Progenitor cell of endocrine pancreas (in vitro differentiated cells): ENCODE measurements around the gene CAPS2. TPM values are rescaled to one million over a fixed set of nuclear protein-coding genes. Genes with fewer than 3 reads are reported as not detected.

Experiments
- DNase-seq: peaks from one replicate; pipeline ENCODE4 v3.0.0; 2021; ENCODE audit warnings: low spot score; ENCODE audit not compliant: unreplicated experiment
- H3K27ac Mint-ChIP-seq: 2 replicates; pipeline ENCODE4 v1.8.0; 2021; ENCODE audit warnings: mild to moderate bottlenecking, moderate library complexity, mixed read lengths
- H3K27me3 Mint-ChIP-seq: 2 replicates; pipeline ENCODE4 v1.8.0; 2021; ENCODE audit warnings: mixed read lengths
- H3K36me3 Mint-ChIP-seq: 2 replicates; pipeline ENCODE4 v1.8.0; 2022; ENCODE audit warnings: mixed read lengths; ENCODE audit not compliant: insufficient read depth
- H3K4me1 Mint-ChIP-seq: 2 replicates; pipeline ENCODE4 v1.8.0; 2021; ENCODE audit warnings: low read depth, mixed read lengths
- H3K4me3 Mint-ChIP-seq: 2 replicates; pipeline ENCODE4 v1.8.0; 2021; ENCODE audit warnings: low read depth, mild to moderate bottlenecking, moderate library complexity, mixed read lengths
- H3K9me3 Mint-ChIP-seq: 2 replicates; pipeline ENCODE4 v1.8.0; 2021; ENCODE audit warnings: low read depth, mixed read lengths
- CTCF ChIP-seq: fragments of 200-600 bp; sonication (generic); IDR thresholded peaks from one replicate; pipeline ENCODE4 v1.5.0; 2021; ENCODE audit warnings: antibody characterized with exemption, mild to moderate bottlenecking; ENCODE audit not compliant: unreplicated experiment
- total RNA-seq: library from RNA; stranded (reverse); gene quantifications from 2 replicates; pipeline ENCODE4 v1.2.1, GENCODE V29; 2021

Gene CAPS2
- total RNA-seq, 1 donor from 2014 or later, result 9.6 TPM

GRCh38 chr12:75257510-75257909, 72.6 kb downstream of the CAPS2 start:
- Mint-ChIP-seq H3K4me1 (no peaks in the 10 kb centered on the region), H3K27me3 (no peaks in the 10 kb centered on the region), H3K9me3 (no peaks in the 10 kb centered on the region), H3K4me3 (no peak overlapping the region), H3K36me3 (no peaks in the 10 kb centered on the region), H3K27ac (no peak overlapping the region)
- TF ChIP-seq CTCF, result no peak
- DNase-seq, result no peak

- Mint-ChIP-seq H3K27ac (no peak overlapping the region), H3K36me3 (no peaks in the 10 kb centered on the region), H3K27me3 (no peaks in the 10 kb centered on the region), H3K4me1 (no peaks in the 10 kb centered on the region), H3K4me3 (no peak overlapping the region), H3K9me3 (peaks cover 5% of the 10 kb centered on the region)
- TF ChIP-seq CTCF, result no peak
- no peak for DNase-seq
Measured at GRCh38 chr12:75245108-75245507, 85.0 kb downstream of the CAPS2 start.

- DNase-seq, result no peak
- Mint-ChIP-seq H3K4me3 (no peak overlapping the region), H3K4me1 (no peaks in the 10 kb centered on the region), H3K27me3 (no peaks in the 10 kb centered on the region), H3K36me3 (no peaks in the 10 kb centered on the region), H3K27ac (no peak overlapping the region), H3K9me3 (peaks cover 5% of the 10 kb centered on the region)
- no peak for TF ChIP-seq CTCF
Measured at GRCh38 chr12:75239987-75240386, 90.1 kb downstream of the CAPS2 start.

- no peak overlapping the region for H3K4me3 Mint-ChIP-seq
- no peaks in the 10 kb centered on the region for H3K4me1 Mint-ChIP-seq
- no peaks in the 10 kb centered on the region for H3K27me3 Mint-ChIP-seq
- H3K36me3 Mint-ChIP-seq, result no peaks in the 10 kb centered on the region
- H3K27ac Mint-ChIP-seq, result no peak overlapping the region
- TF ChIP-seq CTCF, result no peak
- peaks cover 5% of the 10 kb centered on the region for H3K9me3 Mint-ChIP-seq
- DNase-seq, result no peak
Measured at GRCh38 chr12:75236206-75236605, 93.9 kb downstream of the CAPS2 start.

- Mint-ChIP-seq H3K4me1 (no peaks in the 10 kb centered on the region), H3K27me3 (peaks cover 3% of the 10 kb centered on the region), H3K9me3 (no peaks in the 10 kb centered on the region), H3K27ac (no peak overlapping the region), H3K4me3 (no peak overlapping the region), H3K36me3 (no peaks in the 10 kb centered on the region)
- no peak for TF ChIP-seq CTCF
- no peak for DNase-seq
Measured at GRCh38 chr12:75227132-75227531, 103.0 kb downstream of the CAPS2 start.

Other genes with a start within 250 kb of the CAPS2 start
- gene KCNC2, start 120.5 kb downstream of the CAPS2 start, total RNA-seq, result not detected in 2 replicates
- gene GLIPR1L1, start 4.3 kb upstream of the CAPS2 start, total RNA-seq, result not detected in 2 replicates
- 0.29 and 0.64 TPM in 2 replicates for gene GLIPR1L2, start 60.8 kb upstream of the CAPS2 start, total RNA-seq
- gene GLIPR1, start 150.4 kb upstream of the CAPS2 start, total RNA-seq, result 0.22 and 0.33 TPM in 2 replicates
- gene KRR1, start 181.3 kb upstream of the CAPS2 start, total RNA-seq, result 71.2 and 71.3 TPM in 2 replicates